Stimulated activated CD8-positive, alpha-beta memory T cell treated with anti-CD3 and anti-CD28 coated beads, Interleukin-7, amount 100 ng/mL, for 4 hours (primary cell): ENCODE results near the gene PEF1.

ENCODE experiments used
- DNase-seq, 2 donors: peaks; one replicate each; pipeline ENCODE4 v3.0.0-alpha.2; 2020; ENCODE audit warnings: low read depth in 2 of 2

Gene PEF1

GRCh38 chr1:31644560-31645273 lies at the start of gene PEF1:
Gene PEF1, minus strand, starts transcription at chr1:31644876. Its CDS starts 12 bp downstream, at chr1:31644864.
- DNase-seq, result peak; percentile 98

- DNase-seq, result no peak
Measured at GRCh38 chr1:31693231-31693630, 48.6 kb upstream of the PEF1 start.

GRCh38 chr1:31691951-31692350 lies 47.3 kb upstream of the PEF1 start:
- no peak for DNase-seq

GRCh38 chr1:31691446-31691845 lies 46.8 kb upstream of the PEF1 start:
- no peak for DNase-seq

GRCh38 chr1:31690921-31691320 lies 46.2 kb upstream of the PEF1 start:
- no peak for DNase-seq

- DNase-seq, result no peak
Measured at GRCh38 chr1:31689854-31690253, 45.2 kb upstream of the PEF1 start.

- DNase-seq, result no peak
Measured at GRCh38 chr1:31689379-31689778, 44.7 kb upstream of the PEF1 start.

GRCh38 chr1:31688233-31688918 lies 43.7 kb upstream of the PEF1 start:
- no peak for DNase-seq

- no peak for DNase-seq
Measured at GRCh38 chr1:31687601-31688000, 42.9 kb upstream of the PEF1 start.

GRCh38 chr1:31685795-31686194 lies 41.1 kb upstream of the PEF1 start:
- no peak for DNase-seq

- DNase-seq, result no peak
Measured at GRCh38 chr1:31683997-31684396, 39.3 kb upstream of the PEF1 start.

GRCh38 chr1:31681415-31681814 lies 36.7 kb upstream of the PEF1 start:
- DNase-seq, result no peak

- DNase-seq, result no peak
Measured at GRCh38 chr1:31679676-31680230, 35.1 kb upstream of the PEF1 start.

- DNase-seq, result no peak
Measured at GRCh38 chr1:31679091-31679490, 34.4 kb upstream of the PEF1 start.

- no peak for DNase-seq
Measured at GRCh38 chr1:31678681-31679080, 34.0 kb upstream of the PEF1 start.

GRCh38 chr1:31677949-31678348 lies 33.3 kb upstream of the PEF1 start:
- DNase-seq, result no peak

GRCh38 chr1:31677401-31677800 lies 32.7 kb upstream of the PEF1 start:
- no peak for DNase-seq

GRCh38 chr1:31675756-31676155 lies 31.1 kb upstream of the PEF1 start:
- DNase-seq, result no peak

GRCh38 chr1:31675161-31675560 lies 30.5 kb upstream of the PEF1 start:
- DNase-seq, result no peak

- no peak for DNase-seq
Measured at GRCh38 chr1:31674626-31675025, 29.9 kb upstream of the PEF1 start.

GRCh38 chr1:31673433-31673832 lies 28.8 kb upstream of the PEF1 start:
- DNase-seq, result no peak

- DNase-seq, result no peak
Measured at GRCh38 chr1:31672986-31673385, 28.3 kb upstream of the PEF1 start.

- DNase-seq, result no peak
Measured at GRCh38 chr1:31671561-31672201, 27.0 kb upstream of the PEF1 start.
